GM23338 (cell line): ENCODE measurements around the gene FBXO22. TPM values are rescaled to one million over a fixed set of nuclear protein-coding genes. Genes with fewer than 3 reads are reported as not detected.
A peak's percentile ranks its signal among the peaks of the same experiment; 100 is the strongest.

Experiments used
- ATAC-seq: fragments of 200-7000 bp; cut with Tn5 transposase; 3 replicates; pipeline ENCODE4 v1.9.1; 2020
- DNase-seq: peaks from one replicate; pipeline ENCODE4 v3.0.0-alpha.2; 2015; ENCODE audit warnings: low spot score
- H2AFZ ChIP-seq: fragments of 200-600 bp; sonication (generic); 2 replicates; pipeline ENCODE4 v1.8.0; 2016; ENCODE audit warnings: antibody characterized with exemption, mild to moderate bottlenecking, moderate library complexity
- H3F3A ChIP-seq: fragments of 200-600 bp; sonication (generic); replicated peaks from 2 replicates; pipeline ENCODE4 v1.8.0; 2017; ENCODE audit warnings: antibody characterized with exemption, mixed run types, low read depth
- H3K27ac ChIP-seq: fragments of 200-600 bp; sonication (generic); 2 replicates; pipeline ENCODE4 v1.6.1; 2016; ENCODE audit warnings: low read depth
- H3K27me3 ChIP-seq: fragments of 200-600 bp; sonication (generic); 2 replicates; pipeline ENCODE4 v1.8.0; 2016; ENCODE audit warnings: mild to moderate bottlenecking, mixed run types, moderate library complexity; ENCODE audit not compliant: insufficient read depth
- H3K36me3 ChIP-seq: fragments of 200-600 bp; sonication (generic); 2 replicates; pipeline ENCODE4 v1.8.0; 2016; ENCODE audit warnings: mild to moderate bottlenecking; ENCODE audit not compliant: insufficient read depth
- H3K4me1 ChIP-seq: fragments of 200-600 bp; sonication (generic); 2 replicates; pipeline ENCODE4 v1.8.0; 2016; ENCODE audit warnings: mild to moderate bottlenecking, moderate library complexity; ENCODE audit not compliant: insufficient read depth
- H3K4me2 ChIP-seq: fragments of 200-600 bp; sonication (generic); 2 replicates; pipeline ENCODE4 v1.7.1; 2017; ENCODE audit warnings: mixed run types
- H3K4me3 ChIP-seq: fragments of 200-600 bp; sonication (generic); 2 replicates; pipeline ENCODE4 v1.6.1; 2016; ENCODE audit warnings: mixed run types
- H3K79me2 ChIP-seq: fragments of 200-600 bp; sonication (generic); replicated peaks from 2 replicates; pipeline ENCODE4 v1.8.0; 2017; ENCODE audit warnings: mild to moderate bottlenecking; ENCODE audit not compliant: insufficient read depth
- H3K9me2 ChIP-seq: fragments of 200-600 bp; sonication (generic); 2 replicates; pipeline ENCODE4 v1.8.0; 2017; ENCODE audit not compliant: insufficient read depth
- H4K20me1 ChIP-seq: fragments of 200-600 bp; sonication (generic); replicated peaks from 2 replicates; pipeline ENCODE4 v1.8.0; 2017; ENCODE audit warnings: mild to moderate bottlenecking; ENCODE audit not compliant: insufficient read depth
- H3K27ac Mint-ChIP-seq: 2 replicates; pipeline ENCODE4 v1.8.0; 2020; ENCODE audit warnings: inconsistent platforms, mild to moderate bottlenecking, moderate library complexity, mixed read lengths
- H3K27me3 Mint-ChIP-seq: 3 replicates; pipeline ENCODE4 v1.8.0; 2022; ENCODE audit warnings: low read depth, mild to moderate bottlenecking, moderate library complexity, mixed read lengths, inconsistent platforms; ENCODE audit not compliant: insufficient read depth, poor library complexity
- H3K36me3 Mint-ChIP-seq: 3 replicates; pipeline ENCODE4 v1.8.0; 2021; ENCODE audit warnings: low read depth, mild to moderate bottlenecking, inconsistent platforms, moderate library complexity, mixed read lengths
- H3K4me1 Mint-ChIP-seq: 3 replicates; pipeline ENCODE4 v1.8.0; 2020; ENCODE audit warnings: mild to moderate bottlenecking, inconsistent platforms, mixed read lengths
- H3K4me3 Mint-ChIP-seq: 3 replicates; pipeline ENCODE4 v1.8.0; 2021; ENCODE audit warnings: moderate library complexity, mild to moderate bottlenecking, inconsistent platforms, mixed read lengths
- H3K9me3 Mint-ChIP-seq: 3 replicates; pipeline ENCODE4 v1.8.0; 2020; ENCODE audit warnings: moderate library complexity, mild to moderate bottlenecking, inconsistent platforms, mixed read lengths
- EZH2phosphoT487 ChIP-seq: fragments of 200-600 bp; sonication (generic); IDR thresholded peaks from one replicate; pipeline ENCODE4 v1.8.1; 2018; ENCODE audit warnings: antibody characterized with exemption; ENCODE audit not compliant: unreplicated experiment
- JUNB ChIP-seq: IDR thresholded peaks from one replicate; pipeline ENCODE4 v1.6.1; 2016; ENCODE audit warnings: antibody characterized with exemption; ENCODE audit not compliant: unreplicated experiment
- polyA plus RNA-seq: library from polyadenylated mRNA; unstranded; fragments of >200 nt; fragmentation: Nextera tagmentation; extraction: Ambion mirVana; gene quantifications from 2 replicates; pipeline ENCODE4 v1.2.1, GENCODE V29; 2016
- total RNA-seq: library from RNA; depleted of rRNA; stranded (reverse); fragments of >200 nt; shearing (Covaris generic); gene quantifications from 2 replicates; pipeline ENCODE4 v1.2.3, GENCODE V29; 2014
- TF ChIP-seq, protein P1 (sequence below), 2 experiments: fragments of 200-600 bp in 1 of 2; sonication (generic) in 1 of 2; conservative IDR thresholded peaks; 2 replicates each; pipeline versions ENCODE4 v1.5.1 to v1.6.1; 2016 to 2017; ENCODE audit warnings: antibody characterized with exemption in 2 of 2, low read depth in 2 of 2, mild to moderate bottlenecking in 2 of 2, moderate library complexity in 1 of 2
- TF ChIP-seq, protein P2 (sequence below): IDR thresholded peaks from 2 replicates; pipeline ENCODE4 v1.6.1; 2016; ENCODE audit warnings: antibody characterized with exemption
- TF ChIP-seq, protein P3 (sequence below): fragments of 250-450 bp; sonication (Bioruptor Pico); IDR thresholded peaks from 2 replicates; pipeline ENCODE4 v1.5.0; 2020; ENCODE audit warnings: mild to moderate bottlenecking, moderate library complexity

Gene FBXO22
- total and polyA plus RNA-seq, 2 experiments from 2014 or later: 79.8 to 94.5 TPM

DNA sequence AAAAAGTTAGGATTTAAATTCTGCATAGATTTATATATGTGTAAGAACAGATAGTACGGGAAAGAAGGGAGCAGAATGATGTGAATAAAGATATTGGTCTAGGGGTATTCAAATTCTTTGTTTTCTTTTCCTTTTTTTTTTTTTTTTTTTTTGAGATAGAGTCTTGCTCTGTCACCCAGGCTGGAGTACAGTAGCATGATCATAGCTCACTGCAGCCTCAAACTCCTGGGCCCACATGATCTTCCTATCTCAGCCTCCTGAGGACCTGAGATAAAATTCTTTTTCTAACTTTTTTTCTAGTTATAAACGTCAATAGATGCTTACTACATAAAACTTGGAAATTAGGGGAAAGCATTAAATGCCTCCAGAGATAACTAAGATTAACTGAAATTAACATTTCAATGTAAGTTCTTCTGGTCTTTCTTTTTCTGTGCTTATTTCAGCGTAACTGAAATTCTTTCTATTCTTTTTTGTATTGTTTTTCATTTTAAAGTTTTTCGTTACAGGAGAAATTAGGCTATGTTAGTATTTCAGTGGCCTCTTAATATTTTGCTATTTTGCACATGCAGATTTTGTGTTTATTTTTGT, 31.2 kb upstream of the FBXO22 start:
- Histone ChIP-seq H3K4me1 (peaks cover 52% of the 10 kb centered on the region), H3K9me2 (no peaks in the 10 kb centered on the region), H3K36me3 (peaks cover 25% of the 10 kb centered on the region), H3K27me3 (no peaks in the 10 kb centered on the region), H3K4me2 (peak overlapping the region; percentile 10), H4K20me1 (no peaks in the 10 kb centered on the region), H3F3A (0 out of 2 replicates have a peak, but pooled peaks cover 3% of the 10 kb centered on the region), H3K27ac (peak overlapping the region; percentile 85), H3K79me2 (peaks cover 32% of the 10 kb centered on the region), H2AFZ (no peak overlapping the region), H3K4me3 (no peak overlapping the region)
- Mint-ChIP-seq H3K4me3 (no peak overlapping the region), H3K27me3 (peaks cover 2% of the 10 kb centered on the region), H3K9me3 (no peaks in the 10 kb centered on the region), H3K4me1 (peaks cover 45% of the 10 kb centered on the region), H3K27ac (peak overlapping the region; percentile 82), H3K36me3 (peaks cover 61% of the 10 kb centered on the region)
- ATAC-seq (peak; percentile 42; the same call in 2 of the 3 replicates), DNase-seq (no peak)
- no peak for TF ChIP-seq EZH2phosphoT487

DNA sequence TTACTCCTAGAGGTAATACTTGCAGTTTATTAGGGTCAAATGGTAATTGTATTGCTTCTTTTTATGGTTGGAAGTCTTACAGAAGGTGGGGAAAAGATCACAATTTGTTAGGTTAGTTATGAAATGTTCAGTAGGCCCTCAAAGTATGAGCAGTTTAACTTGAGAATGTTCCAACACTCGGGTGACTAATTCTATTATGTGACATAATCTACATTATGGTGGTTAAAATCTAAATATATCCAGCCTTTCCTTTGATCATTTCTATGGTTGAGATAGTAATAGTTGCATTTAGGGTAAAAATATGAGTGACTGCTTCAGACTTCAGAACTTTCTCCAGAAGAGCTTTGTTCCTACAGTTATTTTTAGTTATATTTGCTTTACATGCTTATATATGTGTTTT, 19.6 kb upstream of the FBXO22 start:
- no peaks in the 10 kb centered on the region for H3K9me3 Mint-ChIP-seq
- ATAC-seq (no peak), DNase-seq (no peak)
- H3K4me2 ChIP-seq: no peak overlapping the region
- H4K20me1 ChIP-seq: no peaks in the 10 kb centered on the region; the same call in 1 of the 2 replicates
- H3K27me3 ChIP-seq: no peaks in the 10 kb centered on the region
- H3K9me2 ChIP-seq: no peaks in the 10 kb centered on the region
- H3K27ac Mint-ChIP-seq: no peak overlapping the region
- H3K4me3 Mint-ChIP-seq: no peak overlapping the region
- peaks cover 20% of the 10 kb centered on the region for H3K79me2 ChIP-seq
- no peaks in the 10 kb centered on the region for H3F3A ChIP-seq
- peaks cover 7% of the 10 kb centered on the region; the same call in 2 of the 3 replicates for H3K4me1 Mint-ChIP-seq
- H3K27me3 Mint-ChIP-seq: peaks cover 3% of the 10 kb centered on the region
- no peak overlapping the region for H3K27ac ChIP-seq
- H3K4me3 ChIP-seq: no peak overlapping the region
- peaks cover 12% of the 10 kb centered on the region; the same call in 1 of the 2 replicates for H3K36me3 ChIP-seq
- TF ChIP-seq, protein P1, sequence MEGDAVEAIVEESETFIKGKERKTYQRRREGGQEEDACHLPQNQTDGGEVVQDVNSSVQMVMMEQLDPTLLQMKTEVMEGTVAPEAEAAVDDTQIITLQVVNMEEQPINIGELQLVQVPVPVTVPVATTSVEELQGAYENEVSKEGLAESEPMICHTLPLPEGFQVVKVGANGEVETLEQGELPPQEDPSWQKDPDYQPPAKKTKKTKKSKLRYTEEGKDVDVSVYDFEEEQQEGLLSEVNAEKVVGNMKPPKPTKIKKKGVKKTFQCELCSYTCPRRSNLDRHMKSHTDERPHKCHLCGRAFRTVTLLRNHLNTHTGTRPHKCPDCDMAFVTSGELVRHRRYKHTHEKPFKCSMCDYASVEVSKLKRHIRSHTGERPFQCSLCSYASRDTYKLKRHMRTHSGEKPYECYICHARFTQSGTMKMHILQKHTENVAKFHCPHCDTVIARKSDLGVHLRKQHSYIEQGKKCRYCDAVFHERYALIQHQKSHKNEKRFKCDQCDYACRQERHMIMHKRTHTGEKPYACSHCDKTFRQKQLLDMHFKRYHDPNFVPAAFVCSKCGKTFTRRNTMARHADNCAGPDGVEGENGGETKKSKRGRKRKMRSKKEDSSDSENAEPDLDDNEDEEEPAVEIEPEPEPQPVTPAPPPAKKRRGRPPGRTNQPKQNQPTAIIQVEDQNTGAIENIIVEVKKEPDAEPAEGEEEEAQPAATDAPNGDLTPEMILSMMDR (conservative IDR thresholded peaks at IDR 0.05; ENCODE audit: low read depth in 2 of 2): no peak
- TF ChIP-seq JUNB: no peak
- TF ChIP-seq, protein P2, sequence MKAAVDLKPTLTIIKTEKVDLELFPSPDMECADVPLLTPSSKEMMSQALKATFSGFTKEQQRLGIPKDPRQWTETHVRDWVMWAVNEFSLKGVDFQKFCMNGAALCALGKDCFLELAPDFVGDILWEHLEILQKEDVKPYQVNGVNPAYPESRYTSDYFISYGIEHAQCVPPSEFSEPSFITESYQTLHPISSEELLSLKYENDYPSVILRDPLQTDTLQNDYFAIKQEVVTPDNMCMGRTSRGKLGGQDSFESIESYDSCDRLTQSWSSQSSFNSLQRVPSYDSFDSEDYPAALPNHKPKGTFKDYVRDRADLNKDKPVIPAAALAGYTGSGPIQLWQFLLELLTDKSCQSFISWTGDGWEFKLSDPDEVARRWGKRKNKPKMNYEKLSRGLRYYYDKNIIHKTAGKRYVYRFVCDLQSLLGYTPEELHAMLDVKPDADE: no peak
- no peak overlapping the region for H2AFZ ChIP-seq
- H3K4me1 ChIP-seq: no peaks in the 10 kb centered on the region; the same call in 1 of the 2 replicates
- peaks cover 18% of the 10 kb centered on the region for H3K36me3 Mint-ChIP-seq

DNA sequence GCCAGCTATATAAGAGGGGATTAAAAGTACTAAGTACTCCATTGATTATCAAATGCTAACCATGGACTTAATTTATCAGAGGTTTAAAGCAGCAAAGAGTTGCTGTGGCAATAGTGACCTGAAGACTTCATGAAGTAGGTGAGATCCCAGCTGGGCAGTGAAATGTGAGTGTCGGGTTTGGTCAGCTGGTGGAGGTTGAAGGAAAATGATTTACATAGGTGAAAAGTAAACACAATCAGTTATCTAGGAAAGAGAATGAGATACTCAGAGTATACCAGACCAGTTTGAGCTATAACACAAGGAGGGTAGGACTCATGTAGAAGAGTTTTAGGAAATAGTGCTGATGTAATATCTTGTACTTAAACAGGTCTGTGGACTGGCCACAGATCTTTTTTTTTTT, 16.5 kb upstream of the FBXO22 start:
- Histone ChIP-seq H3K27ac (no peak overlapping the region), H3K27me3 (no peaks in the 10 kb centered on the region), H3F3A (no peaks in the 10 kb centered on the region), H3K79me2 (peaks cover 15% of the 10 kb centered on the region), H3K4me1 (no peaks in the 10 kb centered on the region; the same call in 1 of the 2 replicates), H3K36me3 (peaks cover 11% of the 10 kb centered on the region; the same call in 1 of the 2 replicates), H4K20me1 (peaks cover 4% of the 10 kb centered on the region), H2AFZ (no peak overlapping the region), H3K4me2 (no peak overlapping the region), H3K4me3 (no peak overlapping the region), H3K9me2 (no peaks in the 10 kb centered on the region)
- peaks cover 3% of the 10 kb centered on the region for H3K27me3 Mint-ChIP-seq
- DNase-seq (no peak), ATAC-seq (no peak)
- no peaks in the 10 kb centered on the region for H3K9me3 Mint-ChIP-seq
- peaks cover 15% of the 10 kb centered on the region; the same call in 2 of the 3 replicates for H3K36me3 Mint-ChIP-seq
- no peak overlapping the region for H3K27ac Mint-ChIP-seq
- H3K4me3 Mint-ChIP-seq: no peak overlapping the region
- peaks cover 7% of the 10 kb centered on the region; the same call in 2 of the 3 replicates for H3K4me1 Mint-ChIP-seq
- no peak for TF ChIP-seq EZH2phosphoT487
- TF ChIP-seq, protein P3, sequence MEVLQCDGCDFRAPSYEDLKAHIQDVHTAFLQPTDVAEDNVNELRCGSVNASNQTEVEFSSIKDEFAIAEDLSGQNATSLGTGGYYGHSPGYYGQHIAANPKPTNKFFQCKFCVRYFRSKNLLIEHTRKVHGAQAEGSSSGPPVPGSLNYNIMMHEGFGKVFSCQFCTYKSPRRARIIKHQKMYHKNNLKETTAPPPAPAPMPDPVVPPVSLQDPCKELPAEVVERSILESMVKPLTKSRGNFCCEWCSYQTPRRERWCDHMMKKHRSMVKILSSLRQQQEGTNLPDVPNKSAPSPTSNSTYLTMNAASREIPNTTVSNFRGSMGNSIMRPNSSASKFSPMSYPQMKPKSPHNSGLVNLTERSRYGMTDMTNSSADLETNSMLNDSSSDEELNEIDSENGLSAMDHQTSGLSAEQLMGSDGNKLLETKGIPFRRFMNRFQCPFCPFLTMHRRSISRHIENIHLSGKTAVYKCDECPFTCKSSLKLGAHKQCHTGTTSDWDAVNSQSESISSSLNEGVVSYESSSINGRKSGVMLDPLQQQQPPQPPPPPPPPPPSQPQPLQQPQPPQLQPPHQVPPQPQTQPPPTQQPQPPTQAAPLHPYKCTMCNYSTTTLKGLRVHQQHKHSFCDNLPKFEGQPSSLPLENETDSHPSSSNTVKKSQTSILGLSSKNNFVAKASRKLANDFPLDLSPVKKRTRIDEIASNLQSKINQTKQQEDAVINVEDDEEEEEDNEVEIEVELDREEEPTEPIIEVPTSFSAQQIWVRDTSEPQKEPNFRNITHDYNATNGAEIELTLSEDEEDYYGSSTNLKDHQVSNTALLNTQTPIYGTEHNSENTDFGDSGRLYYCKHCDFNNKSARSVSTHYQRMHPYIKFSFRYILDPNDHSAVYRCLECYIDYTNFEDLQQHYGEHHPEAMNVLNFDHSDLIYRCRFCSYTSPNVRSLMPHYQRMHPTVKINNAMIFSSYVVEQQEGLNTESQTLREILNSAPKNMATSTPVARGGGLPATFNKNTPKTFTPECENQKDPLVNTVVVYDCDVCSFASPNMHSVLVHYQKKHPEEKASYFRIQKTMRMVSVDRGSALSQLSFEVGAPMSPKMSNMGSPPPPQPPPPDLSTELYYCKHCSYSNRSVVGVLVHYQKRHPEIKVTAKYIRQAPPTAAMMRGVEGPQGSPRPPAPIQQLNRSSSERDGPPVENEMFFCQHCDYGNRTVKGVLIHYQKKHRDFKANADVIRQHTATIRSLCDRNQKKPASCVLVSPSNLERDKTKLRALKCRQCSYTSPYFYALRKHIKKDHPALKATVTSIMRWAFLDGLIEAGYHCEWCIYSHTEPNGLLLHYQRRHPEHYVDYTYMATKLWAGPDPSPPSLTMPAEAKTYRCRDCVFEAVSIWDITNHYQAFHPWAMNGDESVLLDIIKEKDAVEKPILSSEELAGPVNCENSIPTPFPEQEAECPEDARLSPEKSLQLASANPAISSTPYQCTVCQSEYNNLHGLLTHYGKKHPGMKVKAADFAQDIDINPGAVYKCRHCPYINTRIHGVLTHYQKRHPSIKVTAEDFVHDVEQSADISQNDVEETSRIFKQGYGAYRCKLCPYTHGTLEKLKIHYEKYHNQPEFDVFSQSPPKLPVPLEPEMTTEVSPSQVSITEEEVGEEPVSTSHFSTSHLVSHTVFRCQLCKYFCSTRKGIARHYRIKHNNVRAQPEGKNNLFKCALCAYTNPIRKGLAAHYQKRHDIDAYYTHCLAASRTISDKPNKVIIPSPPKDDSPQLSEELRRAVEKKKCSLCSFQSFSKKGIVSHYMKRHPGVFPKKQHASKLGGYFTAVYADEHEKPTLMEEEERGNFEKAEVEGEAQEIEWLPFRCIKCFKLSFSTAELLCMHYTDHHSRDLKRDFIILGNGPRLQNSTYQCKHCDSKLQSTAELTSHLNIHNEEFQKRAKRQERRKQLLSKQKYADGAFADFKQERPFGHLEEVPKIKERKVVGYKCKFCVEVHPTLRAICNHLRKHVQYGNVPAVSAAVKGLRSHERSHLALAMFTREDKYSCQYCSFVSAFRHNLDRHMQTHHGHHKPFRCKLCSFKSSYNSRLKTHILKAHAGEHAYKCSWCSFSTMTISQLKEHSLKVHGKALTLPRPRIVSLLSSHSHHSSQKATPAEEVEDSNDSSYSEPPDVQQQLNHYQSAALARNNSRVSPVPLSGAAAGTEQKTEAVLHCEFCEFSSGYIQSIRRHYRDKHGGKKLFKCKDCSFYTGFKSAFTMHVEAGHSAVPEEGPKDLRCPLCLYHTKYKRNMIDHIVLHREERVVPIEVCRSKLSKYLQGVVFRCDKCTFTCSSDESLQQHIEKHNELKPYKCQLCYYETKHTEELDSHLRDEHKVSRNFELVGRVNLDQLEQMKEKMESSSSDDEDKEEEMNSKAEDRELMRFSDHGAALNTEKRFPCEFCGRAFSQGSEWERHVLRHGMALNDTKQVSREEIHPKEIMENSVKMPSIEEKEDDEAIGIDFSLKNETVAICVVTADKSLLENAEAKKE (CRISPR knock-in tag): no peak
